Urinary bladder (tissue), 4 donors: ENCODE results near the gene ANO10. TPM values are rescaled to one million over a fixed set of nuclear protein-coding genes. Genes with fewer than 3 reads are reported as not detected.
"Not testable (repeated sequence)": the region's sequence is repeated elsewhere in the genome, so short reads cannot be mapped to it uniquely, and the experiment has no call there.

Experiments
- DNase-seq: peaks from one replicate; pipeline ENCODE4 v3.0.0-alpha.2; 2015; ENCODE audit errors: extremely low spot score
- H3K27ac ChIP-seq: one replicate; pipeline ENCODE4 v1.5.1; 2013; ENCODE audit warnings: low read depth, mild to moderate bottlenecking, moderate library complexity
- H3K36me3 ChIP-seq: one replicate; pipeline ENCODE4 v1.6.1; 2013; ENCODE audit warnings: mild to moderate bottlenecking, moderate library complexity; ENCODE audit not compliant: insufficient read depth
- H3K4me1 ChIP-seq: one replicate; pipeline ENCODE4 v1.6.1; 2013; ENCODE audit warnings: mild to moderate bottlenecking, moderate library complexity; ENCODE audit not compliant: insufficient read depth
- H3K4me3 ChIP-seq: one replicate; pipeline ENCODE4 v1.5.1; 2013; ENCODE audit warnings: low read depth, low read length
- WGBS: extraction: QIAGEN DNeasy Blood & Tissue Kit; methylation state at CpG from one replicate; pipeline ENCODE4 v1.1.7; 2013; 5-methylcytosine and 5-hydroxymethylcytosine counted together
- polyA plus RNA-seq: library from polyadenylated mRNA; stranded (reverse); fragments of 200-250 nt; gene quantifications from one replicate; pipeline ENCODE4 v1.2.3, GENCODE V29; 2013
- total RNA-seq: library from RNA; depleted of rRNA; stranded (reverse); fragments of >200 nt; gene quantifications from one replicate; pipeline ENCODE4 v1.2.3, GENCODE V29; 2014
- donor health status: healthy with polysubstance abuse.
- donor health status: healthy.

Gene ANO10
- total and polyA plus RNA-seq, 2 donors = 25.1 to 33.3 TPM

GRCh38 chr3:43533009-43533408 is 88.8 kb downstream of the ANO10 start:
- 95% methylated on average over 3 of the region's 3 CpGs for WGBS
- DNase-seq = no peak

GRCh38 chr3:43531835-43532234 is 90.0 kb downstream of the ANO10 start:
- WGBS = 91% methylated on average over 3 of the region's 3 CpGs
- Histone ChIP-seq H3K4me1 (no peaks in the 10 kb centered on the region), H3K4me3 (no peak overlapping the region), H3K27ac (no peak overlapping the region), H3K36me3 (no peaks in the 10 kb centered on the region)
- no peak for DNase-seq

More at GRCh38 chr3:43533009-43533408, 88.8 kb downstream of the ANO10 start:
- Histone ChIP-seq H3K27ac (no peak overlapping the region), H3K4me1 (no peaks in the 10 kb centered on the region), H3K4me3 (no peak overlapping the region), H3K36me3 (no peaks in the 10 kb centered on the region)

- no peak overlapping the region for H3K4me3 ChIP-seq
- H3K27ac ChIP-seq = no peak overlapping the region
- no peaks in the 10 kb centered on the region for H3K4me1 ChIP-seq
- no peak for DNase-seq
- no peaks in the 10 kb centered on the region for H3K36me3 ChIP-seq
These were observed 93.2 kb downstream of the ANO10 start for GRCh38 chr3:43528498-43529099.

- DNase-seq = no peak
- no peaks in the 10 kb centered on the region for H3K4me1 ChIP-seq
- H3K27ac ChIP-seq = no peak overlapping the region
- H3K4me3 ChIP-seq = no peak overlapping the region
- no peaks in the 10 kb centered on the region for H3K36me3 ChIP-seq
These were observed 94.9 kb downstream of the ANO10 start for GRCh38 chr3:43526956-43527355.

GRCh38 chr3:43525941-43526607 is 95.7 kb downstream of the ANO10 start:
- no peaks in the 10 kb centered on the region for H3K4me1 ChIP-seq
- no peak for DNase-seq
- no peak overlapping the region for H3K27ac ChIP-seq
- H3K4me3 ChIP-seq = no peak overlapping the region
- 76% methylated on average over 4 of the region's 4 CpGs for WGBS
- no peaks in the 10 kb centered on the region for H3K36me3 ChIP-seq

- DNase-seq = no peak
- 95% methylated on average over 2 of the region's 2 CpGs for WGBS
These were observed 96.4 kb downstream of the ANO10 start for GRCh38 chr3:43525386-43525785.

GRCh38 chr3:43523454-43524053 is 98.3 kb downstream of the ANO10 start:
- Histone ChIP-seq H3K4me3 (no peak overlapping the region), H3K4me1 (no peaks in the 10 kb centered on the region), H3K36me3 (peaks cover under 1% of the 10 kb centered on the region), H3K27ac (no peak overlapping the region)
- no peak for DNase-seq
- 97% methylated on average over 3 of the region's 3 CpGs for WGBS

More at GRCh38 chr3:43525386-43525785, 96.4 kb downstream of the ANO10 start:
- no peak overlapping the region for H3K27ac ChIP-seq
- no peaks in the 10 kb centered on the region for H3K4me1 ChIP-seq
- H3K4me3 ChIP-seq = no peak overlapping the region
- no peaks in the 10 kb centered on the region for H3K36me3 ChIP-seq

GRCh38 chr3:43522727-43523362 is 99.0 kb downstream of the ANO10 start:
- no peak for DNase-seq
- no peak overlapping the region for H3K27ac ChIP-seq
- 94% methylated on average over 3 of the region's 3 CpGs for WGBS
- no peak overlapping the region for H3K4me3 ChIP-seq
- H3K4me1 ChIP-seq = no peaks in the 10 kb centered on the region
- peaks cover 2% of the 10 kb centered on the region for H3K36me3 ChIP-seq

- H3K4me1 ChIP-seq = no peaks in the 10 kb centered on the region
- no peak overlapping the region for H3K27ac ChIP-seq
- peaks cover 2% of the 10 kb centered on the region for H3K36me3 ChIP-seq
- 95% methylated on average over 1 of the region's 1 CpG for WGBS
- no peak overlapping the region for H3K4me3 ChIP-seq
- no peak for DNase-seq
These were observed 99.9 kb downstream of the ANO10 start for GRCh38 chr3:43521941-43522340.

- not testable (repeated sequence) for H3K27ac ChIP-seq, DNase-seq, H3K4me1 ChIP-seq, H3K36me3 ChIP-seq, H3K4me3 ChIP-seq
- 95% methylated on average over 7 of the region's 7 CpGs for WGBS
These were observed 103.3 kb downstream of the ANO10 start for GRCh38 chr3:43518515-43518914.

- H3K27ac ChIP-seq = no peak overlapping the region
- H3K4me1 ChIP-seq = no peaks in the 10 kb centered on the region
- 89% methylated on average over 9 of the region's 9 CpGs for WGBS
- H3K4me3 ChIP-seq = no peak overlapping the region
- no peak for DNase-seq
- peaks cover 2% of the 10 kb centered on the region for H3K36me3 ChIP-seq
These were observed 105.7 kb downstream of the ANO10 start for GRCh38 chr3:43515970-43516635.

GRCh38 chr3:43515208-43515917 is 106.4 kb downstream of the ANO10 start:
- Histone ChIP-seq H3K36me3 (peaks cover 2% of the 10 kb centered on the region), H3K4me1 (no peaks in the 10 kb centered on the region), H3K4me3 (no peak overlapping the region), H3K27ac (no peak overlapping the region)
- WGBS = 94% methylated on average over 2 of the region's 2 CpGs
- DNase-seq = no peak

GRCh38 chr3:43512754-43513404 is 108.9 kb downstream of the ANO10 start:
- Histone ChIP-seq H3K36me3 (no peaks in the 10 kb centered on the region), H3K4me1 (no peaks in the 10 kb centered on the region), H3K4me3 (no peak overlapping the region), H3K27ac (no peak overlapping the region)
- DNase-seq = no peak
- WGBS = 86% methylated on average over 5 of the region's 5 CpGs
